Measurements from ENCODE around the gene AP2A2.
"Not testable (repeated sequence)": the region's sequence is repeated elsewhere in the genome, so short reads cannot be mapped to it uniquely, and the experiment has no call there.

The AP2A2 gene

GRCh38 chr11:1000357-1001278 lies 74.9 kb downstream of the AP2A2 start:
- DNase-seq: no peak

- DNase-seq: no peak
These were observed 76.1 kb downstream of the AP2A2 start for GRCh38 chr11:1001617-1002405.

DNA sequence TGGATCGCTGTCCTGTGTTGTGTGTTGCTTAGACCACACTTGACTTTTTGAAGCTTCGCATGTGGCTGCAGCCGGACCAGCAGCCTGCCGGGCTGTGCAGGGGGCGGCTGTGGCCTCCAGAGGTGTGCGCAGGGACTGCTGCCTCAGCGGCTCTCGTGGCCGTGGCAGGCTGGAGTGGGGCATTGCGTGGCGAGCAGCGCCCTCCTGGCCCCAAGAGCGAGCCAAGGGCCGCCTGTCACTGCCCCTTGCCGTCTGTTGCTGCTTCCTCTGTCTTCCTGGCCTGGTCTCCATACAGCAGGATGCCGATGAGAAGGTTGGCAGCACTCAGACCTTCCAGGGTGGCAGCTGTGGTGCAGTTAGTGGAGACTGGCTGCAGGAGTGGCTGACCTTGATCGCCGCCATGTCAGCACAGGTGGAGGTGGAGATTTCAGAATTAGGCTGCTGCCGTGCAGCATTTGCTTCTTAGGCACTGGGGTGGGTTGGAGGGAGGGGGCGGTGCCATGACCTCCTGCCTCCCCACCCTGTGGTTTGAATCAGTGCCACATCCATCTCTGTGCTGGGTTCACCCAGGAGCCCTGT lies 76.8 kb downstream of the AP2A2 start:
- DNase-seq: no peak

GRCh38 chr11:1003159-1003558 lies 77.5 kb downstream of the AP2A2 start:
- DNase-seq: no peak

DNA sequence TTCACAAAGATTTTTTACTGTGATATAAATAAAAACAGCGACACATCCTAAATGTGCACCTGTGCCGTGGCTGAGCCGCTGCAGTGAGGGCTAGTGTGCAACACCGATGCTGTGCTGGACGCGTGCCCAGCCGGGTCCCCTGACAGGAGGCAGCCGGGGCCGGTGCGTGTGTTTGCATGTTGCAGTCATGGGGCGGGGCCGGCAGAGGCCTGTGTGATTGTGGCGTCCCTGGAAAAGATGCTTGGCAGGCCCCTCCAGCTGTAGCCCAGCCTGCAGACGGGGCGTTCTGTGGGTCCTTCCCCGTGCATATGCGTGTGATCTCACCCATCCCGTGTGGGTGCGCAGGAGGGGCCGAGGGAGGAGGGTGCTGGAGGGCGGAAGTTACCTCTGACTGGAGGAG lies 80.3 kb downstream of the AP2A2 start:
- peak; percentile 87 for DNase-seq

- no peak for DNase-seq
These were observed 81.1 kb downstream of the AP2A2 start for GRCh38 chr11:1006762-1007161.

DNA sequence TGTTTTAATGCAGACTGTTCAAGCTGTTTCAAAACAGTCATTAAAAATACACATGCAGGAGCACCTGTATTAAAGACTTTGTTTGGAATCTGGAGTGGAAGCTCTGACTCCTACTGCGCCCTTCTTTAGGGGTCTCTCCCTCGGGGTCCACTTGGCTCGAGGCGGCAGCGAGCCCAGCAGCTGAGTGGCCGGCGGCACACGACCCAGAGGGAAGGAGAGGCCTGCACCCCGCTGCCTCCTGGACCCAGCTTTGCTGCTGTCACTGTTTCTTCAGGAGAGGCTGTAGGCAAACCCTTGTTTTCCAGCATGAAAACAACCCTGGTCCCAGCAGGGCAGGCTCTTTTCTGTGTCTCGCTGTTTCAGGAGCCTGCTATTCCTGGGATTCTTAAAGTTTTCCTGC lies 81.6 kb downstream of the AP2A2 start:
- no peak for DNase-seq

DNA sequence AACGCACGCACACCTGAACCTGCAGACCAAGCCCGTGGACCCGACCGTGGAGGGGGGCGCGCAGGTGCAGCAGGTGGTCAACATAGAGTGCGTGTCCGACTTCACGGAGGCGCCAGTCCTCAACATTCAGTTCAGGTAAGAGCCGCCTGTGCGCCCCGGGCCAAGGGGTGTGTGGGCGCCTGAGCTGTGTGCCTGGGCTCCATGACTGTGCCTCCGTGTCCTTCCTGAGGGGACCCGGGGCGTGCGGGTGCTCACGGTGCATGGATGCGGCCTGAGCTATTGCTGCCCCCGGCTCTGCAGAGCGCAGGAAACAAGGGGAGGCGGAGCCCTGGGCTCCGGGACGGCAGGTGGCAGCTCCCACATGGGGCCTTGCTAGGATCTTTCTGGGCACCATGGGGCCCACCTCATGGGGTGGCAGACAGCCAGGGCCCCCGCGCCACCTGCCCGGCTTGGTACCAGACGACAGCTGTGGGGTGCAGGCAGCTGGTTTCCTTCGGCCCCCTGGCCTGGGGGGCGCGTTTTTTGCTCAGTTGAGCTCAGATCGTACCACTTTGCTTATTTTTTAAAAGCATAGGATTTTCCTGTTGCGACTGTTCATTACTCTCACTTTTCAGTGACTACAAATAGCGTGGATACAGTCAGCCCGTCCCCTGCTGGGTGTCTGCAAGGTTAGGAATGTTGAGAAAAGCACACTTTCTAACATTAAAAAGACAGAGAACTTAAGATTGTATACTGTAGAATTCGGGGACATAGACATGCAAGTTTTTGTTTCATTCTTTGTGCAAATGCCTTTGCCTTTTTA lies 82.5 kb downstream of the AP2A2 start:
- no peak for DNase-seq

- no peak for DNase-seq
These were observed 83.1 kb downstream of the AP2A2 start for GRCh38 chr11:1008803-1009145.

GRCh38 chr11:1009371-1009770 lies 83.7 kb downstream of the AP2A2 start:
- no peak for DNase-seq

DNA sequence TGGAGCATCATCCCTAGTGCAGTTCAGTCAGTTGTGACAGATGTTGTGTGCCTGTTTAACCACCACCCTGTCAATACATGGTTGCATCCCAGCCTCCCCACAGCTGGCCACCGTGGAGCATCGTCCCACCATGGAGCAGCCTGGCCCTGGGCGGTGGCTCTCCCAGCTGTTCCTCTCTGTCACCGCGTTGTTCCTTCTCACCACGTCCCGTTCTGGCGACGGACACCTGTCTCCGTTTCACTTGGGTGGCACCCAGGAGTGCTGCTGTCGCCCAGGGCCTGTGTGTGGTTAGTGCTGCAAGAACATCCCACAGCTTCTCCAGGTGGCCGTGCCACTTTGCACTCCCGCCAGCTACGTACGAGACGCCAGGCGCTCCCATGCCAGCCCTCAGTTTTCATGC lies 84.3 kb downstream of the AP2A2 start:
- no peak for DNase-seq

DNA sequence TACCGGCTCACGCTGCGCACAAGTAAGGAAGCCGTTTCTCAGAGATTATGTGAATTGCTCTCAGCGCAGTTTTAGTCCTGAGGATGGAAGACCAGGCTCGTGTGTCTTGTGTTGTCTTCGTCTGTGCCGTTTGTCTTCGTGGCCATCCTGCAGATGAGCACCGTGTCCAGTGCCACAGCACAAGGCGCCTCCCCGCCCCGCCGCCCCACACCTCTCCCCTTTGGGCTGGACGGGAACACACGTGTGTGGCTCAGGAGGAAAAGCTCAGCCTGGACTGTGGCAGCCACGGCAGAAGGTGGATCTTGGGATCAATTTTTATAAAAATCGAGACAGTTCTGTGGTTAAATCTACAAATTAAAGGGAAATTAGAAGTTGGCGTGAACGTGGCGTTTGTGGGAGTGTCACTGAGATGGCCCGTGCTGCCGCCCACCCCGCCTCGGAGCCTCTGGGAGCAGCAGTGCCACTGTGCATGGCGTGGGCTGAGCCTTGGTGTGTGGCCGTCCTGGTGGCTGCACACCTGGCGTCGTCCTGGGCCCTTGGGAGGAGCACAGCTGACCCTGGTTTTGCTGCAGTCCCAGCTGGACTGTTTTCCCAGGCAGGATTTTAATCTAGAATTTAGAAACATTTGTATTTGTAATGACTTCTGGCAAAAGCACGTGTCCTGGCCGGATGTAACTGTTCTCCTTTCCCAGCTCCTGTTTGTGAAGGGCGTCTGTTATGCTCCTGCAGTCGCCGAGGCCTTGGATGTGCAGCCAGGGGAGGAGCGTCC lies 85.1 kb downstream of the AP2A2 start:
- DNase-seq: no peak

DNA sequence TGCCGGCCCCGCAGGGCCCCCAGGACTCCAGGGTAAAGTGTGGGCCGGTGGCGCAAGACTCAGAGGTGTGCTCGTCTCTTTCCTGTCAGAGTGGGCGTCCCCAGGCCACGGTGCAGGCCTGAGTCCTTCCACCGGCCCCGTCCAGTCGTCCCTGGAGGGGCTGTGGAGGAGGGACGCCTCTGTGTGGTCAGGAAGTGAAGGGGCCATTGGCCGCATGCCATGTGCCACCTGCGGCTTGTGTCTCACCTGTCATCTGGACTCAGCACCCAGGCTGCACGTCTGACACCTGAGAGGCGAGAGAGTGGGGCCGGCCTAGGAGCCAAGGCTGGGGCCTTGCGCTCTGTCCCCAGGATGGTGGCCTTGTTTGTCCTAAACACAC lies 85.6 kb downstream of the AP2A2 start:
- DNase-seq: no peak

GRCh38 chr11:1012291-1012690 lies 86.6 kb downstream of the AP2A2 start:
- no peak for DNase-seq

- DNase-seq: peak; percentile 58
These were observed 87.3 kb downstream of the AP2A2 start for GRCh38 chr11:1012740-1013630.

DNA sequence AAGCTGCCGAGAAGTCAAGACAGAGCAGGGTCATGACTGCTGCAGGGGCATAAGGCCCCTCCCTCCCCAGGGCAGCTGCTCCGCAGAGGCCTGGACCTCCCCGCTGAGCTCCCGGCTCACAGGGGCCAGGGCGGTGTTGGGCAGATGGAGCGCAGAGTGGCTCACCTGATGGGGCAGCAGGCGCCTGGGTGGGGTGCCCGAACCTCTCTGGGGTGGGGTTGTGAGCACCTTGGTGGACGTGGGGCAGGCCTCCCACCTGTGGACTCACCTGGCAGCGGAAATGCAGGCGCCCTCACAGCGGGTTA lies 87.9 kb downstream of the AP2A2 start:
- no peak for DNase-seq

GRCh38 chr11:1014276-1014675 lies 88.6 kb downstream of the AP2A2 start:
- no peak for DNase-seq

DNA sequence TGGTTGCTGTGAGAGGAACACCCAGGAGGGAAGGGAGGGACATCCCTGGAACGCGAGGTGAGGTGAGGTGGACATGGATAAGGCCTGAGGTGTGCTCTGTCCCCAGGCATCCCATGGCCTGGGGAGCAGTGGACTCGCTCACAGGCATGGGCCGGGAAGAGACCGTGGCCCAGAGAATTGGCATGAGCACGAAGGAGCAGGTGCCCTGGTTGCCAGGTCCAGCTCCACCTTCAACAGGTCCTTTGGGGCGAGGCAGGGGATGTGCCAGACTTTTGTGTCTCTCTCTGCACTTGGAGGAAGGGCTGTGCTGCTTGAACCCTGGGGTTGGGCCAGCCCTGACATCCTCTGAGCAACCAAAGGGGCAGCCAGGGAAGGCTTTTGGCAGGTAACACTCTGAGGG lies 89.4 kb downstream of the AP2A2 start:
- DNase-seq: no peak

- no peak for DNase-seq
These were observed 90.3 kb downstream of the AP2A2 start for GRCh38 chr11:1015826-1016545.

DNA sequence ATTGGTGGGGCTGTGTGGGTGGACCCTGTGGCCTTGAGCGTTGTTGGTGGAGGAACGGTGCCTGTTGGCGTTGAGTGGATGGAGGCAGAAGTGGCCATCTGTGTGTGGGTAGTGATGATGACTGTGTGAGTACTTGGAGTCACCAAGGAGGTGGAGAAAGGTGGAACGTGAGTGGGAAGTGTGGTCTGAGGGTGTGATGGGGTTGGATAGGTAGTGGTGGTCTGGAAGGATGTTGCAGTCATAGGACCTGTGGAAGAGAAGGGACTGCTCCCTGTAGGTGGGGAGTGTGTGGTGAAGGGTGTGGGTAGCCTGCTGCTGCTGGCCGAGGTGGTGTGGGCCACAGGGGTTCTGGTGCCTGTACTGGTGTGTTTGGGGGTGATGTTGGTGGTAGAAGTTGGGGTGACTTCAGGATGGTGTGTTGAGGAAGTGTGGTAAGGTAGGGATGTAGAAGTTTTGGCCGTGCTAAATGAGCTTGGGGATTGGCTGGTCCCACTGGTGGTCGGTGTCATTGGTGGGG lies 91.0 kb downstream of the AP2A2 start:
- DNase-seq: not testable (repeated sequence)
